Mucosa of rectum (tissue), 2 donors: ENCODE results near the gene MRPL47.
"Not testable (repeated sequence)": the region's sequence is repeated elsewhere in the genome, so short reads cannot be mapped to it uniquely, and the experiment has no call there.

ENCODE experiments used
- H3K27ac ChIP-seq, 2 donors: one replicate each; pipeline ENCODE4 v1.7.0; 2013; ENCODE audit warnings: inconsistent platforms in 2 of 2, low read depth in 2 of 2, low read length in 2 of 2
- H3K27me3 ChIP-seq, 2 donors: one replicate each; pipeline ENCODE4 v1.7.0; 2013; ENCODE audit warnings: low read length in 2 of 2; ENCODE audit not compliant: control insufficient read depth in 2 of 2, insufficient read depth in 2 of 2
- H3K36me3 ChIP-seq, 2 donors: one replicate each; pipeline ENCODE4 v1.7.0; 2013; ENCODE audit warnings: low read length in 2 of 2; ENCODE audit not compliant: control insufficient read depth in 2 of 2, insufficient read depth in 2 of 2
- H3K4me1 ChIP-seq, 2 donors: one replicate each; pipeline ENCODE4 v1.7.0; 2013; ENCODE audit warnings: low read length in 2 of 2, mild to moderate bottlenecking in 1 of 2; ENCODE audit not compliant: control insufficient read depth in 2 of 2, insufficient read depth in 2 of 2
- H3K4me3 ChIP-seq, 2 donors: one replicate each; pipeline ENCODE4 v1.7.0; 2013; ENCODE audit warnings: low read length in 2 of 2
- H3K9ac ChIP-seq, 2 donors: one replicate each; pipeline ENCODE4 v1.7.0; 2013; ENCODE audit warnings: low read length in 2 of 2, low read depth in 1 of 2, mild to moderate bottlenecking in 1 of 2
- H3K9me3 ChIP-seq, 2 donors: one replicate each; pipeline ENCODE4 v1.7.0; 2013; ENCODE audit warnings: low read length in 2 of 2; ENCODE audit not compliant: control insufficient read depth in 2 of 2
- donor health status: healthy.
- donor health status: Normal muscosa, but diverticular disease.

Gene MRPL47

GRCh38 chr3:179604321-179605078, at the start of gene MRPL47, which contains the start of gene NDUFB5:
MRPL47 (minus strand) TSS chr3:179604638; CDS start chr3:179604624, 14 bp downstream.
NDUFB5 (plus strand) TSS chr3:179604794; CDS start chr3:179604816, 22 bp downstream.
- peaks cover 0 to 13% of the 10 kb centered on the region in 2 donors for H3K4me1 ChIP-seq
- H3K36me3 ChIP-seq, result peaks cover 16 to 22% of the 10 kb centered on the region in 2 donors
- H3K9me3 ChIP-seq, result no peaks in the 10 kb centered on the region
- H3K4me3 ChIP-seq, result peak within 1 kb of the TSS; percentile 90 to 92
- H3K9ac ChIP-seq, result peak within 1 kb of the TSS; percentile 93 to 98
- H3K27me3 ChIP-seq, result no peaks in the 10 kb centered on the region
- peak within 1 kb of the TSS; percentile 84 to 93 for H3K27ac ChIP-seq

- peak overlapping the region; percentile 71 to 78 for H3K27ac ChIP-seq
- H3K4me3 ChIP-seq, result peak overlapping the region; percentile 74 to 92
- no peaks in the 10 kb centered on the region for H3K36me3 ChIP-seq
- no peaks in the 10 kb centered on the region for H3K9me3 ChIP-seq
- peaks cover 3 to 8% of the 10 kb centered on the region in 2 donors for H3K4me1 ChIP-seq
- peak overlapping the region; percentile 61 to 72 for H3K9ac ChIP-seq
- H3K27me3 ChIP-seq, result no peaks in the 10 kb centered on the region
These were observed 48.8 kb upstream of the MRPL47 start for GRCh38 chr3:179653096-179653797.

GRCh38 chr3:179652447-179653095, 48.1 kb upstream of the MRPL47 start, which contains the start of gene USP13:
USP13 (plus strand) TSS chr3:179653040; CDS start chr3:179653226, 186 bp downstream.
- H3K9me3 ChIP-seq, result no peaks in the 10 kb centered on the region
- H3K27ac ChIP-seq, result peak within 1 kb of the TSS; percentile 71 to 78

GRCh38 chr3:179651687-179652446, 47.4 kb upstream of the MRPL47 start:
- H3K27me3 ChIP-seq, result no peaks in the 10 kb centered on the region
- no peaks in the 10 kb centered on the region for H3K36me3 ChIP-seq
- H3K9ac ChIP-seq, result peak overlapping the region in 1 of 2 donors; percentile 65
- H3K9me3 ChIP-seq, result no peaks in the 10 kb centered on the region
- peak overlapping the region; percentile 74 to 92 for H3K4me3 ChIP-seq
- peaks cover 3 to 8% of the 10 kb centered on the region in 2 donors for H3K4me1 ChIP-seq
- H3K27ac ChIP-seq, result peak overlapping the region in 1 of 2 donors; percentile 34

More at GRCh38 chr3:179652447-179653095, 48.1 kb upstream of the MRPL47 start, which contains the start of gene USP13:
- no peaks in the 10 kb centered on the region for H3K27me3 ChIP-seq
- no peaks in the 10 kb centered on the region for H3K36me3 ChIP-seq
- peaks cover 3 to 8% of the 10 kb centered on the region in 2 donors for H3K4me1 ChIP-seq
- peak within 1 kb of the TSS; percentile 74 to 92 for H3K4me3 ChIP-seq
- H3K9ac ChIP-seq, result peak within 1 kb of the TSS; percentile 65 to 72

- Histone ChIP-seq H3K27me3 (no peaks in the 10 kb centered on the region), H3K4me1 (peaks cover 2 to 4% of the 10 kb centered on the region in 2 donors)
These were observed 41.7 kb upstream of the MRPL47 start for GRCh38 chr3:179646177-179646576.

GRCh38 chr3:179643837-179644236, 39.4 kb upstream of the MRPL47 start:
- H3K9ac ChIP-seq, H3K4me3 ChIP-seq, H3K27ac ChIP-seq, H3K27me3 ChIP-seq, H3K4me1 ChIP-seq, H3K9me3 ChIP-seq, H3K36me3 ChIP-seq: not testable (repeated sequence)

More at GRCh38 chr3:179646177-179646576, 41.7 kb upstream of the MRPL47 start:
- Histone ChIP-seq H3K4me3 (no peak overlapping the region), H3K9me3 (no peaks in the 10 kb centered on the region), H3K9ac (no peak overlapping the region), H3K27ac (no peak overlapping the region), H3K36me3 (no peaks in the 10 kb centered on the region)

GRCh38 chr3:179642871-179643270, 38.4 kb upstream of the MRPL47 start:
- H3K27ac ChIP-seq, result no peak overlapping the region
- no peak overlapping the region for H3K4me3 ChIP-seq
- H3K9ac ChIP-seq, result no peak overlapping the region

GRCh38 chr3:179640469-179640868, 36.0 kb upstream of the MRPL47 start:
- Histone ChIP-seq H3K4me1 (peaks cover 2 to 4% of the 10 kb centered on the region in 2 donors), H3K9me3 (no peaks in the 10 kb centered on the region)

More at GRCh38 chr3:179642871-179643270, 38.4 kb upstream of the MRPL47 start:
- Histone ChIP-seq H3K9me3 (no peaks in the 10 kb centered on the region), H3K4me1 (peaks cover 2 to 4% of the 10 kb centered on the region in 2 donors), H3K36me3 (no peaks in the 10 kb centered on the region), H3K27me3 (no peaks in the 10 kb centered on the region)

GRCh38 chr3:179630753-179631451, 26.5 kb upstream of the MRPL47 start:
- no peaks in the 10 kb centered on the region for H3K4me1 ChIP-seq
- H3K9me3 ChIP-seq, result no peaks in the 10 kb centered on the region
- no peak overlapping the region for H3K4me3 ChIP-seq
- H3K36me3 ChIP-seq, result no peaks in the 10 kb centered on the region
- H3K27me3 ChIP-seq, result no peaks in the 10 kb centered on the region
- H3K27ac ChIP-seq, result no peak overlapping the region
- H3K9ac ChIP-seq, result no peak overlapping the region

More at GRCh38 chr3:179640469-179640868, 36.0 kb upstream of the MRPL47 start:
- H3K27ac ChIP-seq, result no peak overlapping the region
- H3K4me3 ChIP-seq, result no peak overlapping the region
- H3K9ac ChIP-seq, result no peak overlapping the region
- H3K36me3 ChIP-seq, result no peaks in the 10 kb centered on the region
- no peaks in the 10 kb centered on the region for H3K27me3 ChIP-seq
